Psoas muscle (tissue), 8 donors: ENCODE data around the gene PDE6G. TPM values are rescaled to one million over a fixed set of nuclear protein-coding genes. Genes with fewer than 3 reads are reported as not detected.

Source experiments
- ATAC-seq, 4 donors: fragments of 200-7000 bp; cut with Tn5 transposase; one replicate each; pipeline ENCODE4 v1.9.1; 2020; ENCODE audit warnings: moderate library complexity in 3 of 4, mild to moderate bottlenecking in 2 of 4
- DNase-seq, 2 donors: peaks; one replicate each; pipeline ENCODE4 v3.0.0-alpha.2; 2020
- H3K27ac ChIP-seq: fragments of 200-600 bp; one replicate; pipeline ENCODE4 v1.8.0; 2022
- H3K27me3 ChIP-seq, 3 donors: fragments of 200-600 bp in 1 of 3; one replicate each; pipeline versions ENCODE4 v1.6.1 to v1.8.0; 2013 to 2022; ENCODE audit warnings: low read length in 2 of 3, mild to moderate bottlenecking in 2 of 3, moderate library complexity in 1 of 3; ENCODE audit not compliant: insufficient read depth in 3 of 3
- H3K36me3 ChIP-seq, 2 donors: fragments of 200-600 bp in 1 of 2; one replicate each; pipeline versions ENCODE4 v1.6.1 to v1.8.0; 2013 to 2022; ENCODE audit warnings: low read depth in 1 of 2, mild to moderate bottlenecking in 1 of 2, moderate library complexity in 1 of 2; ENCODE audit not compliant: insufficient read depth in 1 of 2
- H3K4me1 ChIP-seq: fragments of 200-600 bp; one replicate; pipeline ENCODE4 v1.8.0; 2022
- H3K4me3 ChIP-seq: fragments of 200-600 bp; one replicate; pipeline ENCODE4 v1.8.0; 2022; ENCODE audit warnings: mild to moderate bottlenecking
- H3K9me3 ChIP-seq: fragments of 200-600 bp; one replicate; pipeline ENCODE4 v1.8.0; 2022
- WGBS, 3 donors: extraction: QIAGEN DNeasy Blood & Tissue Kit; methylation state at CpG; one replicate each; pipeline versions ENCODE4 v1.1.6 to v1.1.7; 2013; 5-methylcytosine and 5-hydroxymethylcytosine counted together
- intact Hi-C, 2 donors: fragments of 100-400 bp; cut with DNase I; formaldehyde crosslinking; loops; one replicate each; pipeline versions ENCODE4 v1.11.0 to v1.14.2; 2022
- polyA plus RNA-seq, 3 donors: library from polyadenylated mRNA; stranded (reverse); fragments of 200-250 nt; gene quantifications; one replicate each; pipeline ENCODE4 v1.2.3, GENCODE V29; 2013
- total RNA-seq, 4 donors: library from RNA; stranded (reverse); fragmentation: NEBNext Ultra II Directional in 2 of 4; extraction: Animal tissue kit (Norgen Biotek cat#: 25700) in 2 of 4; gene quantifications; one replicate each; pipeline versions ENCODE4 v1.2.1 to v1.2.4, GENCODE V29; 2021 to 2023
- TF ChIP-seq, protein P1 (sequence below): fragments of 200-600 bp; IDR thresholded peaks from one replicate; pipeline ENCODE4 v1.8.0; 2022; ENCODE audit warnings: antibody characterized with exemption
- donor health status: healthy with polysubstance abuse.
- donor health status: DM: no; HTN: no; CAD: no; lungs with moderate emphysema.
- donor health status: Bipolar disorder and iron deficiency.
- donor health status: healthy.
- donor health status: DM: yes; HTN: yes; CAD: no.
- donor health status: DM: no; HTN: no; CAD: no.
- donor health status: DM: no; HTN: no; CAD: no.
- donor health status: DM: yes; HTN: yes; CAD: no.

PDE6G gene
- total and polyA plus RNA-seq, 7 donors, result 0.25 to 1.5 (median 0.60) TPM; not detected in 3

DNA sequence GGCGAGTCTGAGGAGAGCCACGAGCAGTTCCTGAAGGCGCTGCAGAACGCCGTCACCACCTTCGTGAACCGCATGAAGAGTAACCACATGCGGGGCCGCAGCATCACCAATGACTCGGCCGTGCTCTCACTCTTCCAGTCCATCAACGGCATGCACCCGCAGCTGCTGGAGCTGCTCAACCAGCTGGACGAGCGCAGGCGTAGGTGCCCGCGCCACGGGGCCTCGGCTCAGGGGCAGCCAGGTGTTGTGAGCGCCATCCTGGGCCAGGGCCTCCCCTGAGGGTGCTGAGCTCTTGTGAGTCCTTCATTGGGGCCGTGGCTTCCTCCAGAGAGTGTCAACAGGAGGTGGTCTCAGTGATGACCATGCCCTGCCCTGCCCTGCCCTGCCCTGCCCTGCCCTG, 39.5 kb upstream of the PDE6G start:
- H3K9me3 ChIP-seq, result no peaks in the 10 kb centered on the region
- H3K27me3 ChIP-seq, result no peaks in the 10 kb centered on the region
- intact Hi-C loops, result no loop called here
- H3K4me1 ChIP-seq, result peaks cover 14% of the 10 kb centered on the region
- no peak overlapping the region for H3K27ac ChIP-seq
- DNase-seq, result no peak
- no peak overlapping the region for H3K4me3 ChIP-seq
- 88 to 93% (median 89%) methylated on average over 22 of the region's 22 CpGs for WGBS, 3 donors
- ATAC-seq, result no peak
- peaks cover 0 to 99% of the 10 kb centered on the region in 2 donors for H3K36me3 ChIP-seq
- TF ChIP-seq, protein P1, sequence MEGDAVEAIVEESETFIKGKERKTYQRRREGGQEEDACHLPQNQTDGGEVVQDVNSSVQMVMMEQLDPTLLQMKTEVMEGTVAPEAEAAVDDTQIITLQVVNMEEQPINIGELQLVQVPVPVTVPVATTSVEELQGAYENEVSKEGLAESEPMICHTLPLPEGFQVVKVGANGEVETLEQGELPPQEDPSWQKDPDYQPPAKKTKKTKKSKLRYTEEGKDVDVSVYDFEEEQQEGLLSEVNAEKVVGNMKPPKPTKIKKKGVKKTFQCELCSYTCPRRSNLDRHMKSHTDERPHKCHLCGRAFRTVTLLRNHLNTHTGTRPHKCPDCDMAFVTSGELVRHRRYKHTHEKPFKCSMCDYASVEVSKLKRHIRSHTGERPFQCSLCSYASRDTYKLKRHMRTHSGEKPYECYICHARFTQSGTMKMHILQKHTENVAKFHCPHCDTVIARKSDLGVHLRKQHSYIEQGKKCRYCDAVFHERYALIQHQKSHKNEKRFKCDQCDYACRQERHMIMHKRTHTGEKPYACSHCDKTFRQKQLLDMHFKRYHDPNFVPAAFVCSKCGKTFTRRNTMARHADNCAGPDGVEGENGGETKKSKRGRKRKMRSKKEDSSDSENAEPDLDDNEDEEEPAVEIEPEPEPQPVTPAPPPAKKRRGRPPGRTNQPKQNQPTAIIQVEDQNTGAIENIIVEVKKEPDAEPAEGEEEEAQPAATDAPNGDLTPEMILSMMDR, result no peak

DNA sequence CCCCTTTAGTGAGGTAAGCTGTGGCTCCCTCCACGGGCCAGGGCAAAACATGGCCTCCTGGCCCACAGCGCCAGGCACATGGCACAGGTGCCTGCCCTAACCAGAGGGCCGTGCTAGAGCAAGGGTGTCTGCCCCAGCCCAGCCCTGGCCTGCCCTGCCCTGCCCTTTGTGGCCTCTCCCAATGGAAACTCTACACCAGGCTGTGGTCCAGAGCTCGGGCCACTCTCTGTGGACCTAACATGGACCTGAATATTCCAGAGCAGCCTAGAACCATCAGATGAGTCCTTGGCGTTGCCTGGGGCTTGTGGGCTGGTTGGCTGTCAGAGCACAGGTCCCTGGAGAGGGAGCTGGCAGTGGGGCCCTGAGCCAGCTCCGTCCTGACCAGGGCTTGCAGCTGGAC, 38.9 kb upstream of the PDE6G start:
- Histone ChIP-seq H3K36me3 (peaks cover 0 to 99% of the 10 kb centered on the region in 2 donors), H3K9me3 (no peaks in the 10 kb centered on the region), H3K27ac (no peak overlapping the region), H3K27me3 (no peaks in the 10 kb centered on the region), H3K4me1 (peaks cover 14% of the 10 kb centered on the region), H3K4me3 (no peak overlapping the region)
- no peak for DNase-seq
- intact Hi-C loops, result no loop called here
- TF ChIP-seq, protein P1, result no peak
- WGBS, 3 donors, result 68 to 75% (median 70%) methylated on average over 6 of the region's 6 CpGs
- no peak for ATAC-seq

DNA sequence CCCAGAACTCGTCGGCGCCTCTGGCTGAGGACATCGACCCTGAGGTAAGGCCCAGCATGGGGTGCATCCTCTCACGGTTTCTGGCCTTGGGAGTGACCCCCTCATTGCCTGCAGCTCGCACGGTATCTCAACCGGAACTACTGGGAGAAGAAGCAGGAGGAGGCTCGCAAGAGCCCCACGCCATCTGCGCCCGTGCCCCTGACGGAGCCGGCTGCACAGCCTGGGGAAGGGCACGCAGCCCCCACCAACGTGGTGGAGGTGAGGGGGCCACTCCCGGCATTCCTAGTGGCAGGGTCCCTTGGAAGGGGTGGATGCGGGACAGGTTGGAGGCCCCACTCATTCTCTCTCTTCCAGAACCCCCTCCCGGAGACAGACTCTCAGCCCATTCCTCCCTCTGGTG, 38.5 kb upstream of the PDE6G start:
- Histone ChIP-seq H3K36me3 (peaks cover 0 to 99% of the 10 kb centered on the region in 2 donors), H3K4me3 (no peak overlapping the region), H3K9me3 (no peaks in the 10 kb centered on the region), H3K27ac (no peak overlapping the region), H3K27me3 (no peaks in the 10 kb centered on the region), H3K4me1 (peaks cover 14% of the 10 kb centered on the region)
- DNase-seq (no peak), ATAC-seq (no peak)
- WGBS, 3 donors, result 89 to 94% (median 94%) methylated on average over 19 of the region's 19 CpGs
- TF ChIP-seq, protein P1, result no peak
- intact Hi-C loops, result no loop called here

DNA sequence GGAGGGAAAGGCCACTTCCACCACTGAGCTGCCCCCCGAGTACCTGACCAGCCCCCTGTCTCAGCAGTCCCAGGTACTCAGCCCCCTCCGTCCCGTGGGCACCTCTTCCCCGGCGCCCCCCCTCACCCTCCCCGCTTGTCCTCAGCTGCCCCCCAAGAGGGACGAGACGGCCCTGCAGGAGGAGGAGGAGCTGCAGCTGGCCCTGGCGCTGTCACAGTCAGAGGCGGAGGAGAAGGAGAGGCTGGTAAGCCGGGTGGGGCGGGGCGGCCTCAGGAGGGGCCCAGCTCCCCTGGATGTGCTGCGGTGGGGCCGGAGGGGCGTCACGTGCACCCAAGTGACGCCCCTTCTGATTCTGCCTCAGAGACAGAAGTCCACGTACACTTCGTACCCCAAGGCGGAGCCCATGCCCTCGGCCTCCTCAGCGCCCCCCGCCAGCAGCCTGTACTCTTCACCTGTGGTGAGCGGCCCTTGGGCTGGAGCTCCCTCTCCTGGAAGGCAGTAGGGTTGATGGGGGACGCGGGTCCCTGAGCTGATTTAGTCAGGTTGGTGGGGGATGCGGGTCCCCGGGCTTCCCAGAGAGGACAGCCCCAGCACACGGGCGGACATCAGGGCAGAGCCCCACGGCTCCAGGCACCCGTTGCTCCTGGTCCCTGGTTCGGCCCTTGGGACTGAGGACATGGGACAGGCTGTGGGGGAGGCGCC, 37.3 kb upstream of the PDE6G start:
- Histone ChIP-seq H3K27me3 (no peaks in the 10 kb centered on the region), H3K9me3 (no peaks in the 10 kb centered on the region), H3K4me1 (peaks cover 14% of the 10 kb centered on the region), H3K4me3 (no peak overlapping the region), H3K36me3 (peaks cover 0 to 99% of the 10 kb centered on the region in 2 donors), H3K27ac (no peak overlapping the region)
- TF ChIP-seq, protein P1, result no peak
- DNase-seq, result no peak
- ATAC-seq, result no peak
- intact Hi-C loops, result no loop called here
- WGBS, 3 donors, result 85 to 88% (median 86%) methylated on average over 18 to 35 of the region's 35 CpGs

DNA sequence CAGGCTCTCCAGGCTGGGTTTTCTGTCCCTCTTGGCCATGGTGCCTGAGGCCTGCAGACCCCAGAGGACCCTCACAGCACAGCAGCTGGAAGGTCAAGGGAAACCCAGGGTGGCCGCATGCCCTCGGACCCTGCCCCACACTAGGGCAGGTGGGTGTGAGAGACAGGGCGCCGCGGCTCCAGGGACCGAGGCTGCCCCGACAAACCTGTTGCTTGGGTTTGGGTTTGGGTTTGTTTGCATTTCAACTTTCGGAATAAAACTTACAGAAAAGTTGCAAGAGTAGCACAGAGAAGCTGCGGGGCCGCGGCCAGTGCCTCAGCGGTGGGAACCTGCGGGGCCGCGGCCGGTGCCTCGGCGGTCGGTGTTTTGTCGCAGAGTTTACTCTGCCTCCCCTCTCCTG, 35.3 kb upstream of the PDE6G start:
- Histone ChIP-seq H3K27ac (no peak overlapping the region), H3K4me3 (no peak overlapping the region), H3K27me3 (no peaks in the 10 kb centered on the region), H3K36me3 (peaks cover 8 to 100% of the 10 kb centered on the region in 2 donors), H3K4me1 (peaks cover under 1% of the 10 kb centered on the region), H3K9me3 (no peaks in the 10 kb centered on the region)
- DNase-seq (no peak), ATAC-seq (no peak)
- intact Hi-C loops, result no loop called here
- TF ChIP-seq, protein P1, result no peak
- WGBS, 3 donors, result 95 to 97% (median 96%) methylated on average over 20 of the region's 20 CpGs
